OCI-LY7 (cell line): ENCODE data around the gene RHNO1. TPM values are rescaled to one million over a fixed set of nuclear protein-coding genes. Genes with fewer than 3 reads are reported as not detected.

Source experiments
- Bru-seq: library from RNA; stranded (reverse); fragments of 400-500 nt; gene quantifications from one replicate; lab custom pipeline; 2021; lab: Mats Ljungman, UMichigan
- BruChase-seq, 2 experiments: library from RNA; stranded (reverse); fragments of 400-500 nt; gene quantifications; one replicate each; lab custom pipeline; 2021; lab: Mats Ljungman, UMichigan
- BruUV-seq: library from RNA; stranded (reverse); fragments of 400-500 nt; replicated peaks from 2 replicates; lab custom pipeline; 2021; lab: Mats Ljungman, UMichigan
- CTCF ChIA-PET: fragments of 300-600 bp; sonication (Branson Sonifier 250); formaldehyde crosslinking; loops from one replicate; lab custom pipeline; 2022; ENCODE audit warnings: antibody characterized with exemption; ENCODE audit not compliant: unreplicated experiment; lab: Charles Lee
- POLR2A ChIA-PET: fragments of 300-600 bp; sonication (Branson Sonifier 250); formaldehyde crosslinking; loops from one replicate; lab custom pipeline; 2022; ENCODE audit warnings: antibody characterized with exemption; lab: Charles Lee
- DNase-seq: peaks from one replicate; pipeline ENCODE4 v3.0.0-alpha.2; 2015; ENCODE audit warnings: low spot score
- H2AFZ ChIP-seq: fragments of 200-600 bp; sonication (generic), shearing (Covaris generic); 2 replicates; pipeline ENCODE4 v1.6.1; 2014; ENCODE audit warnings: mild to moderate bottlenecking, antibody characterized with exemption, low read length, moderate library complexity
- H3K27ac ChIP-seq: fragments of 200-600 bp; sonication (generic); 2 replicates; pipeline ENCODE4 v1.5.1; 2014; ENCODE audit warnings: mixed run types, low read depth, mild to moderate bottlenecking, moderate library complexity, low read length, inconsistent platforms; ENCODE audit not compliant: poor library complexity, severe bottlenecking
- H3K36me3 ChIP-seq: fragments of 200-600 bp; sonication (generic); 2 replicates; pipeline ENCODE4 v1.6.1; 2014; ENCODE audit warnings: mild to moderate bottlenecking, antibody characterized with exemption, low read length, moderate library complexity, mixed read lengths; ENCODE audit not compliant: insufficient read depth
- H3K4me1 ChIP-seq: fragments of 200-600 bp; sonication (generic); 2 replicates; pipeline ENCODE4 v1.5.1; 2014; ENCODE audit warnings: mild to moderate bottlenecking, low read length; ENCODE audit not compliant: insufficient read depth, poor library complexity, severe bottlenecking
- H3K4me2 ChIP-seq: fragments of 200-600 bp; sonication (generic); 2 replicates; pipeline ENCODE4 v1.6.1; 2014; ENCODE audit warnings: mild to moderate bottlenecking, low read length
- H3K4me3 ChIP-seq: fragments of 200-600 bp; sonication (generic); 2 replicates; pipeline ENCODE4 v1.5.1; 2014; ENCODE audit warnings: mild to moderate bottlenecking, low read depth, low read length; ENCODE audit not compliant: poor library complexity, severe bottlenecking
- H3K79me2 ChIP-seq: fragments of 200-600 bp; sonication (generic); 2 replicates; pipeline ENCODE4 v1.6.1; 2016; ENCODE audit warnings: low read depth, mild to moderate bottlenecking, low read length, moderate library complexity, mixed read lengths; ENCODE audit not compliant: insufficient read depth
- H3K9me2 ChIP-seq: fragments of 200-600 bp; sonication (generic); 2 replicates; pipeline ENCODE4 v1.6.1; 2016; ENCODE audit warnings: mild to moderate bottlenecking, low read length, mixed read lengths; ENCODE audit not compliant: insufficient read depth
- H3K9me3 ChIP-seq: fragments of 200-600 bp; sonication (generic); 2 replicates; pipeline ENCODE4 v1.6.1; 2014; ENCODE audit warnings: mild to moderate bottlenecking, mixed run types, low read length, mixed read lengths
- H4K20me1 ChIP-seq: fragments of 200-600 bp; sonication (generic); 2 replicates; pipeline ENCODE4 v1.6.1; 2014; ENCODE audit warnings: mild to moderate bottlenecking, antibody characterized with exemption, low read length, moderate library complexity, mixed read lengths; ENCODE audit not compliant: insufficient read depth
- CTCF ChIP-seq: fragments of 200-600 bp; sonication (generic); conservative IDR thresholded peaks from 2 replicates; pipeline ENCODE4 v1.5.1; 2014; ENCODE audit warnings: mild to moderate bottlenecking, antibody characterized with exemption, low read length, moderate library complexity, mixed read lengths
- EZH2phosphoT487 ChIP-seq: fragments of 200-600 bp; sonication (generic); IDR thresholded peaks from 2 replicates; pipeline ENCODE4 v1.6.1; 2018; ENCODE audit warnings: low read depth, borderline replicate concordance, mild to moderate bottlenecking, mixed run types, antibody characterized with exemption, low read length, moderate library complexity, mixed read lengths
- intact Hi-C: fragments of 100-400 bp; cut with micrococcal nuclease; formaldehyde crosslinking; loops from one replicate; pipeline ENCODE4 v1.10.0; 2022; ENCODE audit not compliant: unreplicated experiment
- long read RNA-seq: library from polyadenylated mRNA; stranded (forward); transcript quantifications from one replicate; pipeline ENCODE4 v2.0.0, GENCODE V29; 2022
- total RNA-seq, 2 experiments: library from RNA; depleted of rRNA in 1 of 2; stranded (reverse); fragments of >200 nt in 1 of 2; shearing (Covaris generic) in 1 of 2; gene quantifications; 2 replicates each; pipeline ENCODE4 v1.2.3, GENCODE V29; 2014 to 2022

RHNO1 gene
- 35.4 and 48.3 TPM in 2 replicates for total RNA-seq (2014; rRNA removed; shearing (Covaris generic))
- total RNA-seq (2022) = 69.8 and 70.6 TPM in 2 replicates
- percentile 83 among the genes with signal in this experiment for Bru-seq, nascent RNA
- percentile 79 among the genes with signal in this experiment for BruChase-seq, experiment 1, labeled RNA remaining after a 6-hour chase
- percentile 90 among the genes with signal in this experiment for BruChase-seq, experiment 2, labeled RNA remaining after a 2-hour chase
- long read RNA-seq, transcript RHNO1-204 (3 exons, 1,870 nt) = major isoform, 148 of 173 reads
- long read RNA-seq, transcript RHNO1-203 (2 exons, 1,605 nt) = minor isoform, 16 of 173 reads
- long read RNA-seq, partial matches to known transcripts = 2 of 173 reads
- long read RNA-seq, other reads (novel, unspliced or antisense) = 1 of 173 reads

GRCh38 chr12:2877047-2877952, at the start of gene RHNO1, which contains the start of gene FOXM1:
Gene RHNO1 (plus strand): TSS chr12:2877223. CDS start chr12:2885367, 8,144 bp downstream.
Gene FOXM1 (minus strand): TSS chr12:2877174. CDS start chr12:2874478, 2,696 bp downstream.
- DNase-seq = peak; percentile 90
- H2AFZ ChIP-seq = peak within 1 kb of the TSS; percentile 51
- CTCF ChIA-PET = no interaction called here
- peaks cover 88% of the 10 kb centered on the region for H3K79me2 ChIP-seq
- no peaks in the 10 kb centered on the region for H3K9me2 ChIP-seq
- TSS peak; percentile 87 for BruUV-seq
- peak within 1 kb of the TSS; percentile 76 for H3K4me3 ChIP-seq
- peaks cover 62% of the 10 kb centered on the region for H3K36me3 ChIP-seq
- H3K4me2 ChIP-seq = peak within 1 kb of the TSS; percentile 96
- no peaks in the 10 kb centered on the region for H4K20me1 ChIP-seq
- H3K4me1 ChIP-seq = peaks cover 29% of the 10 kb centered on the region
- POLR2A ChIA-PET = interaction anchor here (0.6 to 1.8 kb wide), 3 partner anchors 13 to 86 kb away, joined by 3 to 9 read pairs (median 5); partner anchors contain the start of gene TULP3
- no peak for TF ChIP-seq EZH2phosphoT487
- no peak for TF ChIP-seq CTCF
- intact Hi-C loops = loop anchor here (2.0 kb wide), 1 partner anchor 64 kb away; the partner anchor contains the start of gene ITFG2
- H3K9me3 ChIP-seq = no peaks in the 10 kb centered on the region
- H3K27ac ChIP-seq = peak within 1 kb of the TSS; percentile 76

GRCh38 chr12:2829275-2829674, 47.7 kb upstream of the RHNO1 start:
- no peaks in the 10 kb centered on the region for H3K9me2 ChIP-seq
- H3K27ac ChIP-seq = no peak overlapping the region
- POLR2A ChIA-PET = no interaction called here
- peaks cover 56% of the 10 kb centered on the region for H3K36me3 ChIP-seq
- H4K20me1 ChIP-seq = no peaks in the 10 kb centered on the region
- TF ChIP-seq CTCF (no peak), EZH2phosphoT487 (no peak)
- no peak overlapping the region for H2AFZ ChIP-seq
- CTCF ChIA-PET = no interaction called here
- no peaks in the 10 kb centered on the region for H3K9me3 ChIP-seq
- intact Hi-C loops = no loop called here
- no TSS peak for BruUV-seq
- H3K4me3 ChIP-seq = no peak overlapping the region
- no peaks in the 10 kb centered on the region for H3K79me2 ChIP-seq
- H3K4me2 ChIP-seq = no peak overlapping the region
- H3K4me1 ChIP-seq = no peaks in the 10 kb centered on the region
- no peak for DNase-seq
